ENCODE measurements around the gene RPUSD1.

The RPUSD1 gene

DNA sequence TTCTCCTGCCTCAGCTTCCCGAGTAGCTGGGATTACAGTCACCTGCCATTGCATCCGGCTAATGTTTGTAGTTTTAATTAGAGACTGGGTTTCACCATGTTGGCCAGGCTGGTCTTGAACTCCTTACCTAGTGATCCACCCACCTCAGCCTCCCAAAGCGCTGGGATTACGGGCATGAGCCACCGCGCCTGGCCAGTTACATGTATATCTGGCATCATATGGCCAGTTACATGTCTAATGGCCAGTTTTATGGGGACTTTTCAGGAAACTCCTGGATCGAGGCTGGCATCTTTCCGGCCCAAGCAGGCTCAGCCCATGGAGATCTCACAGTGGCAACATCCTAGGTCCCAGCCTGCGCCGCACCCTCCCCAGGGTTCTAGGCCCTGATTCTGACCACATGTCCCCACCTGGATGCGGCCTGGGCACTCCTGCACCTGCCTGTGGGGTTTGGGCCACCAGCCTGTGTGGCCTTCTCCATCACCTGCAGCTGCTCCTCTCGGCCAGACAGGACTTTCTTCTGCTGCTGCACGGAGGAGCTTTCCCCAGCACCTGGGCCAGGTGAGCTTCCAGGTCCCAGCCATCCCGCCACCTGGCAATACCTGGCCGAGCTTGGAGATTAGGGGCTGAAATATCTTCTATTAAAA, 46.1 kb downstream of the RPUSD1 start:
- H3K27ac Mint-ChIP-seq = no peak overlapping the region
- H3K36me3 Mint-ChIP-seq (ENCODE audit: low read depth) = peaks cover 4% of the 10 kb centered on the region
- TF ChIP-seq, protein P1, sequence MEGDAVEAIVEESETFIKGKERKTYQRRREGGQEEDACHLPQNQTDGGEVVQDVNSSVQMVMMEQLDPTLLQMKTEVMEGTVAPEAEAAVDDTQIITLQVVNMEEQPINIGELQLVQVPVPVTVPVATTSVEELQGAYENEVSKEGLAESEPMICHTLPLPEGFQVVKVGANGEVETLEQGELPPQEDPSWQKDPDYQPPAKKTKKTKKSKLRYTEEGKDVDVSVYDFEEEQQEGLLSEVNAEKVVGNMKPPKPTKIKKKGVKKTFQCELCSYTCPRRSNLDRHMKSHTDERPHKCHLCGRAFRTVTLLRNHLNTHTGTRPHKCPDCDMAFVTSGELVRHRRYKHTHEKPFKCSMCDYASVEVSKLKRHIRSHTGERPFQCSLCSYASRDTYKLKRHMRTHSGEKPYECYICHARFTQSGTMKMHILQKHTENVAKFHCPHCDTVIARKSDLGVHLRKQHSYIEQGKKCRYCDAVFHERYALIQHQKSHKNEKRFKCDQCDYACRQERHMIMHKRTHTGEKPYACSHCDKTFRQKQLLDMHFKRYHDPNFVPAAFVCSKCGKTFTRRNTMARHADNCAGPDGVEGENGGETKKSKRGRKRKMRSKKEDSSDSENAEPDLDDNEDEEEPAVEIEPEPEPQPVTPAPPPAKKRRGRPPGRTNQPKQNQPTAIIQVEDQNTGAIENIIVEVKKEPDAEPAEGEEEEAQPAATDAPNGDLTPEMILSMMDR (IDR thresholded peaks at IDR 0.05) = no peak
- DNase-seq = no peak
- peak overlapping the region; percentile 84 for H3K4me3 Mint-ChIP-seq
- H3K9me3 Mint-ChIP-seq = no peaks in the 10 kb centered on the region
- peaks cover 24% of the 10 kb centered on the region for H3K4me1 Mint-ChIP-seq
- peaks cover 6% of the 10 kb centered on the region for H3K27me3 Mint-ChIP-seq (ENCODE audit: low read depth, poor library complexity)

DNA sequence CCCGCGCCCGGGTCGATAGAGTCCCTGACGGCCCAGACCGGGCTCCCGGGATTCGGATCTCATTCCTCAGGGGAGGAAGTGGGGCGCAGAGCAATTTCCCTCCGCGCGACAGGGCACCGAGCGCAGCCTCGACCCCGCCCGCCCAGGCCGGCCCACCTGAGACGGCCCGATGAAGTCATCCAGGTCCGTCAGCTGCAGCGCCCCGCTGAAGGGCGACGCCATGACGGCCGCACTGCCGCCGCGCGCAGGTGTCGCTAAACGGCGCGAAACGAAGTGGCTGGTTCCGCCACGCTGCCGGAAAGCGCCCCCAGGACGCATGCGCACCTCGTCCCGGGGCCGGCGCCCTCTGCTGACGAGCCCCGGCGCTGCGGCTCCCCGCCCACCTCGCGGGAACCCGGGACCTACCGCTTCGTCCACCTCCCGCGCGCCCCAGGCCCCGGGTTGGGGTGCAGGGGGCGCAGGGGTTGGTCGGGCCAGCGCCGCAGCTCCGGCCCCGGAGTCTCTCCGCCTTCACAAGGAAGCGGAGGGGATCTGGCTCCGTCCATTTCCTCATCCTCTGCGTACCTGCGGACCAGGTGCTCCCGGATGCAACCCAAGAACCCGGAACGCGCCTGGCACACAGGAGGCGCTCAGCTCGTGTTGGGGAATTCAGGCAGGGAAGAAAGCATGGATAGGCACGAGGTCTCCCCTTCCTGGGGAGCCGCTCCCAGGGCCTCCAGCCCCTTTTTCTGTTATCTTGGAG, 47.2 kb downstream of the RPUSD1 start, which contains the start of gene CIAO3:
Gene CIAO3, minus strand, starts transcription at position 234 of the 742 bp plus-strand sequence. Its CDS starts 12 bp downstream, at position 222.
- H3K9me3 Mint-ChIP-seq = no peaks in the 10 kb centered on the region
- peaks cover 24% of the 10 kb centered on the region for H3K4me1 Mint-ChIP-seq
- peak; percentile 94 for DNase-seq
- H3K36me3 Mint-ChIP-seq (ENCODE audit: low read depth) = peaks cover 4% of the 10 kb centered on the region
- H3K27ac Mint-ChIP-seq = peak within 1 kb of the TSS; percentile 61
- TF ChIP-seq, protein P1 (IDR thresholded peaks at IDR 0.05) = peak; percentile 87
- H3K27me3 Mint-ChIP-seq (ENCODE audit: low read depth, poor library complexity) = peaks cover 6% of the 10 kb centered on the region
- peak within 1 kb of the TSS; percentile 84 for H3K4me3 Mint-ChIP-seq

DNA sequence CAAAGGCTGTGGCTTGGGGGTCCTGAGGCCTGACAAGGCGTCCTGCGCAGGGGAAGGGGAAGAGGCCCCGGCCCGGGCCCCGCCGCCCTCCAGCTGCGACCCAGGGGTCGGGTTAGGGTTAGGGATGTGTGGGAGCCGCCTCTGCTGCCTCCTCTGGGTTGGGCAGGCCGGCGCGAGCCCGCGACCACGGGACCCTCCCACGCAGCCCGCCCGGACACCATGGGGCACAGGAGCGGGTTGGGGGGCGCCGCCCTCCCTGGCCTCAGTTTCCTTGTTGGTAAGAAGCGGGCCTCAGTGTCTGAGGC, 47.8 kb downstream of the RPUSD1 start:
- Mint-ChIP-seq H3K4me3 (peak overlapping the region; percentile 83), H3K27ac (no peak overlapping the region), H3K27me3 (ENCODE audit: low read depth, poor library complexity) (peaks cover 4% of the 10 kb centered on the region), H3K9me3 (no peaks in the 10 kb centered on the region), H3K36me3 (ENCODE audit: low read depth) (peaks cover 5% of the 10 kb centered on the region), H3K4me1 (peaks cover 24% of the 10 kb centered on the region)
- DNase-seq = peak; percentile 48
- TF ChIP-seq, protein P1 (IDR thresholded peaks at IDR 0.05) = no peak

DNA sequence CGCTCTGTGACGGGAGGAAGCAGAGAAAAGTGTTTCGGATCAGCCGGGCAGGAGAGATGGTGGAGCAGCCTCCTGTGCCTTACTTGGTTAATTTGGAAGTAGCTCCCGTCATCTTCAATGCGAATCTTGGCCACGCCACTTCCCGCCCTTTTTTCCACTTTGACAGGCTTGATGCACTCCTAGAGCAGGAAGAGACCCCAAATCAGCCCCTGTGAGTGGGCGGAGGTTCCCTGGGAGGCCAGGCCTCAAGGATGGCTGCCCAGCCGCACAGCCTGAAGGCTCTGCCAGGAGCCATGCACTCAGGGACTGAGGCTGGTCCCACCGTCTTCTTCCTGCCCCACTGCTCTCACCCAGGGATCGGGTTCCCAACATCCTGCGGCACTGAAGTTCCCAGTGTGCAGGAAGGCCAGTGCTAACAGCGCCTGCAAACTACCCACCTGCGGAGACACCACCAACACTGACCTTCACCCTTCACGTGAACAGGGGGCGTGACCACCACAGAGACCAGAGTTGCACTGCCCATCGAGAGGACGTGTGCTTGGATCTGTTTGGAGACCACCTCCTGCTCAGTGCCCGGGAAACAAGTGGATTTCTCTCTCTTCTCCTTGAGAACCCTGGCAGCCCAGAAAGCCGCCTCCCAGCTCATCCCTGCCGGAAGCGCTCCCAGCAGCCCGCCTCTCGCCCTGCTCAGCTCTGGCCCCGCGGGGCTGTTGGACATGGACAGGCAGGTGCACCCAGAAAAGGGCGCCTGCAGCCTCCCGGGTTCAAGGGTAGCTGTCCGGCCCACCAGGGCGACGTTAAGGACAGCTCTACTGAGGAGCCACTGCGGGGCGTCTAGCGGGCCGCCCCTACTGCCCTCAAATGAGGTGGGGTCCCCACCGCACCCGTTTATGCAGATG, 48.4 kb downstream of the RPUSD1 start:
- Mint-ChIP-seq H3K4me1 (peaks cover 24% of the 10 kb centered on the region), H3K36me3 (ENCODE audit: low read depth) (peaks cover 9% of the 10 kb centered on the region), H3K27me3 (ENCODE audit: low read depth, poor library complexity) (peaks cover 2% of the 10 kb centered on the region), H3K9me3 (no peaks in the 10 kb centered on the region), H3K4me3 (peak overlapping the region; percentile 83), H3K27ac (peak overlapping the region; percentile 61)
- TF ChIP-seq, protein P1 (IDR thresholded peaks at IDR 0.05) = no peak
- DNase-seq = no peak

DNA sequence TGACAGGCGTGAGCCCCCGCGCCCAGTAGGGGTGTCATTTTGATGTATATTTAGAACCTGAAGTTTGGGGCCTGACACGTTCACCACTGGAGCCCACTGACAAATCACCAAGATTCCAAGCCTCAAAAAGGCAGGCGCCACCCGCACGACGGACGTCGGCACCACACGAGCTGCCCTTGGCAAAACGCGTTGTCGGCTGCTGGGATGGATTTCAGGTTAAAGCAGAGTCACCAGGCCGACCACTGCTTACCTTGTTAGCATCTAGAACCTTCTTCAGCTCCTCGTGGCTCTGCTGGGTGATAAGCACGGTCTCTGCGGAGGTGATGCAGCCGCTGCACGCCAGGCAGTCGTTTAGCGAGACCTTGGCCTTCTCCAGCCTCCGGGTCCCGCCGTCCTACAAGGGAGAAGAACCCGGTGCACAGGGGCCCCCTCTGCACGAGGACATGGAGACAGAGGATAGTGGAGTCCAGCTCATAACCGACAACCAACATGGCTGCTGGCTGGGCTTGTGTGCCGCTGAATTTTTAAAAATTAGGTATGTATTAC, 51.2 kb downstream of the RPUSD1 start:
- peaks cover 24% of the 10 kb centered on the region for H3K4me1 Mint-ChIP-seq
- no peak overlapping the region for H3K27ac Mint-ChIP-seq
- no peak for DNase-seq
- H3K9me3 Mint-ChIP-seq = no peaks in the 10 kb centered on the region
- peaks cover 2% of the 10 kb centered on the region for H3K27me3 Mint-ChIP-seq (ENCODE audit: low read depth, poor library complexity)
- TF ChIP-seq, protein P1 (IDR thresholded peaks at IDR 0.05) = no peak
- no peak overlapping the region for H3K4me3 Mint-ChIP-seq
- peaks cover 9% of the 10 kb centered on the region for H3K36me3 Mint-ChIP-seq (ENCODE audit: low read depth)

Data from nephron progenitor cell (in vitro differentiated cells).